Measurements from ENCODE around the gene PMFBP1.

- TF ChIP-seq CTCF (conservative IDR thresholded peaks at IDR 0.05) (no peak), EZH2 (IDR thresholded peaks at IDR 0.05; ENCODE audit: low read depth) (no peak)
Observed at GRCh38 chr16:72189865-72190371, 18.0 kb upstream of the PMFBP1 start.

Data from PC-9 (cell line).